ENCODE measurements around the gene SELPLG.

- TF ChIP-seq POLR2AphosphoS5 (IDR thresholded peaks at IDR 0.05; ENCODE audit: borderline replicate concordance, low read depth, low read length) (no peak), EZH2 (IDR thresholded peaks at IDR 0.05) (no peak), FOXP2 (optimal IDR thresholded peaks at IDR 0.05; ENCODE audit: control extremely low read depth, extremely low read length, insufficient read depth) (no peak)
Observed at GRCh38 chr12:108614041-108614440, 19.7 kb downstream of the SELPLG start.

Measured in SK-N-MC (cell line).